ENCODE results near the gene MRPL23.

DNA sequence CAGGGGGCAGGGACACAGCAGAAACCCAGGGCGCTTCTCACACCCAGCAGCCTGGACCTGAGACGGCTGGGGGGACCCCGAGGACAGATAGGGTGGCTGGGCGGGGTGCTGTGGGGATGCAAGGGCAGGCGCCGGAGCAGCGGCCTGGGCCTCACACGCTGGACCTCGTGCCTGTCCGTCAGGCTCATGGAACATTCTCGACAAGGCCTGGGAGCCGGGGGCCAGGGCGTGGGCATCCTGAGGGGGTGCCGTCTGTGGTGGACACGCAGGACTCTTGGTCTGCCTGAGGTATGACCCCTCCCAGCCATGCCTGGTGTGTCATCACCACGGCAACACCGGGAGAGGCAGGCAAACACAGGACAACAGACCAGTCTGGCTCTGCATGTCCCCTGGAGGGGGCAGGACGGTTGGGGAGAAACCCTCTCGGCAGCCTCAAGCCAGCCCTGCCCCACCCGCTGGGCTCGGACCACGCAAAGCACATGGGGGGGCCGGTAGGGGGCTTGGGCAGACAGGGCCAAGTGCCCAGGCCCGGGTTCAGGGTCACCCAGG, 21.4 kb downstream of the MRPL23 start:
- TF ChIP-seq, protein P1, sequence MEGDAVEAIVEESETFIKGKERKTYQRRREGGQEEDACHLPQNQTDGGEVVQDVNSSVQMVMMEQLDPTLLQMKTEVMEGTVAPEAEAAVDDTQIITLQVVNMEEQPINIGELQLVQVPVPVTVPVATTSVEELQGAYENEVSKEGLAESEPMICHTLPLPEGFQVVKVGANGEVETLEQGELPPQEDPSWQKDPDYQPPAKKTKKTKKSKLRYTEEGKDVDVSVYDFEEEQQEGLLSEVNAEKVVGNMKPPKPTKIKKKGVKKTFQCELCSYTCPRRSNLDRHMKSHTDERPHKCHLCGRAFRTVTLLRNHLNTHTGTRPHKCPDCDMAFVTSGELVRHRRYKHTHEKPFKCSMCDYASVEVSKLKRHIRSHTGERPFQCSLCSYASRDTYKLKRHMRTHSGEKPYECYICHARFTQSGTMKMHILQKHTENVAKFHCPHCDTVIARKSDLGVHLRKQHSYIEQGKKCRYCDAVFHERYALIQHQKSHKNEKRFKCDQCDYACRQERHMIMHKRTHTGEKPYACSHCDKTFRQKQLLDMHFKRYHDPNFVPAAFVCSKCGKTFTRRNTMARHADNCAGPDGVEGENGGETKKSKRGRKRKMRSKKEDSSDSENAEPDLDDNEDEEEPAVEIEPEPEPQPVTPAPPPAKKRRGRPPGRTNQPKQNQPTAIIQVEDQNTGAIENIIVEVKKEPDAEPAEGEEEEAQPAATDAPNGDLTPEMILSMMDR (IDR thresholded peaks at IDR 0.05; ENCODE audit: poor library complexity) = no peak
- TF ChIP-seq EZH2 (IDR thresholded peaks at IDR 0.05; ENCODE audit: borderline replicate concordance) = no peak

Data from hepatocyte (in vitro differentiated cells).